ENCODE results near the gene TIMP1.

Gene TIMP1

GRCh38 chrX:47581731-47582647 lies at the start of gene TIMP1:
TSS of gene TIMP1 (plus strand) at chrX:47582436. CDS start at chrX:47583416, 980 bp downstream.
- peak; percentile 70 to 88 for DNase-seq

- DNase-seq = no peak
Measured at GRCh38 chrX:47539860-47540259, 42.4 kb upstream of the TIMP1 start.

- no peak for DNase-seq
Measured at GRCh38 chrX:47540754-47541538, 41.3 kb upstream of the TIMP1 start.

- DNase-seq = no peak
Measured at GRCh38 chrX:47543496-47543895, 38.7 kb upstream of the TIMP1 start.

- DNase-seq = peak; percentile 64 to 85
Measured at GRCh38 chrX:47556045-47556623, 26.1 kb upstream of the TIMP1 start.

GRCh38 chrX:47558436-47558835 lies 23.8 kb upstream of the TIMP1 start:
- DNase-seq = no peak

GRCh38 chrX:47560179-47560933 lies 21.9 kb upstream of the TIMP1 start:
- no peak for DNase-seq

- peak; percentile 84 to 97 for DNase-seq
Measured at GRCh38 chrX:47560934-47561658, 21.1 kb upstream of the TIMP1 start, which contains the start of gene ARAF. TSS of gene ARAF (plus strand) at chrX:47561205. CDS start at chrX:47562968, 1,763 bp downstream.

GRCh38 chrX:47561659-47562151 lies 20.5 kb upstream of the TIMP1 start:
- DNase-seq = no peak

GRCh38 chrX:47562615-47563243 lies 19.5 kb upstream of the TIMP1 start:
- DNase-seq = no peak

GRCh38 chrX:47563801-47564315 lies 18.4 kb upstream of the TIMP1 start:
- no peak for DNase-seq

- no peak for DNase-seq
Measured at GRCh38 chrX:47564438-47565085, 17.7 kb upstream of the TIMP1 start.

GRCh38 chrX:47566841-47567240 lies 15.4 kb upstream of the TIMP1 start:
- DNase-seq = no peak

GRCh38 chrX:47568656-47569295 lies 13.5 kb upstream of the TIMP1 start:
- peak in 1 of 2 experiments; percentile 9 for DNase-seq

- no peak for DNase-seq
Measured at GRCh38 chrX:47570794-47571193, 11.4 kb upstream of the TIMP1 start.

- DNase-seq = no peak
Measured at GRCh38 chrX:47571215-47571614, 11.0 kb upstream of the TIMP1 start.

GRCh38 chrX:47571896-47572295 lies 10.3 kb upstream of the TIMP1 start:
- DNase-seq = no peak

GRCh38 chrX:47572773-47573340 lies 9.4 kb upstream of the TIMP1 start:
- no peak for DNase-seq

- no peak for DNase-seq
Measured at GRCh38 chrX:47573341-47574075, 8.7 kb upstream of the TIMP1 start.

All from stimulated activated CD4-positive, alpha-beta T cell treated with anti-CD3 and anti-CD28 coated beads, Interleukin-4, amount 100 ng/mL, for 4 hours (primary cell).